GM18909 (cell line): ENCODE data around the gene DZIP1.

Experiments used
- ATAC-seq: cut with Tn5 transposase; IDR thresholded peaks from one replicate; pipeline ENCODE4 v1.9.1; 2021; ENCODE audit warnings: mild to moderate bottlenecking; ENCODE audit not compliant: unreplicated experiment, poor library complexity

Gene DZIP1

DNA sequence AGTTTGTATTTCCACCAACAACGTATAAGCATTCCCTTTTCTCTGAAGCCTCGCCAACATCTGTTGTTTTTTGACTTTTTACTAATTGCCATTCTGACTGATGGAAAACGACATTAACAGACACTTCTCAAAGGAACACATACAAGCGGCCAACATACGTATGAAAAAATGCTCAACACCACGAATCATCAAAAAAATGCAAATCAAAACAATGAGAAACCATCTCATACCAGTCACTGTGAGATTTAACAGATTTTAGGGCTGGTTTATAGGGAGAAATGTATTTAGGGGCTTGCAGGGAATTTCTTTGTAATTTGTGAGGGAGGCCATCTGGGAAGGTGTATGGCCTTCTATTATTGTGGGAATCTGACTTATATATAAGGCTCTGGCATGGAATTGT lies 2.8 kb upstream of the DZIP1 start:
- no peak for ATAC-seq

GRCh38 chr13:95643936-95644598 lies 439 bp downstream of the DZIP1 start:
- ATAC-seq, result peak; percentile 48

DNA sequence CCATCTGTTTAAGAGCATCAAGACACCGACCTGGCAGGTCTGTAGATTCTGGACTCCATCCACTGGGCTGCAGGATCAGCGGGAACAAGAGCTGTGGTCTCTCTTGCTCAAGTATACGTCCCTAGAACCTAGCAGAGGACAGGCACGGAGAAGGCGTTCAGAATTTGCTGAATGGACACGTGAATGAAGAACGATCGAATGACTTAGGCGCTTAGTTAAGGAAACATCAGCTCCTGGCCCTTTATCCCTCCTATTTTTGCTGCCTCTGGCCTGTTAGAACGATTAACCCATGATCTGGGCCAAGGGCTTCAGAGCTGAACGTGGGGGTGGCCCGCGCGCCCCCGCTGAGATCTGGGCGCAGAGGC lies 953 bp downstream of the DZIP1 start:
- no peak for ATAC-seq

DNA sequence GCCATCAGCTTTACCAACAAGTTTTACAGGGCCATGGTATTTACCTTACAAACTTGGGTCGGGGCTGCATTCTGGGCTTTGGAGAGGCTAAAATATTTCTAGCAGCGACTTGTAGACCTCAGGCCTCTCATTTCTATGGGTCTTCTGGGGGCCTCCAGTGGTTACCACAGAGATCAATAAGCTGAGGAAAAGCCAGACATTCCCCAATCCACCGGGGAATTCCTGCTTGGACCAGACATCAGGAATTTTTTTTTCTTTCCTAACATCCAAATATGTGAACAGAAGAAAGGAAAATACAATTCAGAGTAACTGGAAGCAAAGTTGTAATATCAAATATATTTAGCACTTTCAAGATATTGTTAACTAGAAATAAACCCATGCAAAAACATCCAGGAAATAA lies 1.5 kb downstream of the DZIP1 start:
- no peak for ATAC-seq

GRCh38 chr13:95642028-95642621 lies 2.4 kb downstream of the DZIP1 start:
- ATAC-seq, result no peak

- ATAC-seq, result no peak
These were observed 3.0 kb downstream of the DZIP1 start for GRCh38 chr13:95641291-95642027.

DNA sequence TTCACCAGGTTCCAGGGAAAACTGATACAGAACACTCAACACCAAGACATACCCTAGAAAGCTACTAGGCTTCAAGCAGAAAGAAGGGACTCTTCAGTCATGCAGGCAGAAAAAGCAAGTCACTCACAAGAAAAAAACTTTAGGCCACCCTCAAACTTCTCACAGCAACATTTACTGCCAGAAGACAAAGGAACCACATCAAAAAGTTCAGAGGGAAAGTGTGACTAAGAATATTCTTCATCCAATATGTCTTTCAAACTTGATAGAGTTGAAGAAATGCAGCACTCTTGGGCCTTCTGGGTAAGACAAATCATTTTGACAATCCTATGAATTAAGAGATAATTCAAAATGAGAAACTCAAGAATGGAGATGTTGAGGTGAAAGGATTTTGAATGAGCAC lies 7.7 kb downstream of the DZIP1 start:
- ATAC-seq, result no peak

DNA sequence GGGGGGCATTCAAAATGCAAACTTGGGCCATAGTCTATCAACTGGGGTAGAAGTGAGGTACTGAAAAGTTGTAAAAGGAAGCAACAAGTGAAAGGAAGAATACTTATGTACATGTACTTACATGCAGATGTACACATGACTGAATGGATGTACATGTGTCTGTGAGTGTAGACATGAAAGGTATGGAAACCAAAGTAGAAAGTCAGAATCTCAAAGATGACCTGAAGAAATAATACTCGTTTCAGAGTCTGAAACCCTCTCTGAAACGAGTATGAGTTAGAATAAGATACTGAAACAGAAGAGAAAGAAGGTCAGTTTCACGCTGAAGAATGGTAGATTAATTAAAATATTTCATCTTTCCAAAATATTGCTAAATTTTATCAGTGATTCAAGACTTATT lies 13.9 kb downstream of the DZIP1 start:
- no peak for ATAC-seq

DNA sequence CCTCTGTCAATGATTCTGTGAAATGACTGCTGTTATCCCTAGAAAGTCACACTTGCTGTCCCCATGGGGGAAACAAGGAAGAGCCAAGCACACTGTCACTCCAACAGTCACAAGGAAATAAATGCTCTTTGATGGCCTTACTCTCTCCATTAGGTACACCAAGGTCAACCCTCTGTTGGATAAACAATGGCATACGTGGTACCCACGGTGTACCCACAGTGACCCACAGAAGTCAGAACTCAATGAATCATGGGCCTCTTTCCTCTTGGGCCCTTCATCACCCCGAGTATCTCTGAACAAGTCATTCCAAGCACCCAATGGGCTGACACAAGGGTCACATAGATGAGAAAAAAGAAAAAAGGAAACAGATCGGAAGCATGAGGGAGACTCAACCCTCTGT lies 15.4 kb downstream of the DZIP1 start:
- no peak for ATAC-seq

DNA sequence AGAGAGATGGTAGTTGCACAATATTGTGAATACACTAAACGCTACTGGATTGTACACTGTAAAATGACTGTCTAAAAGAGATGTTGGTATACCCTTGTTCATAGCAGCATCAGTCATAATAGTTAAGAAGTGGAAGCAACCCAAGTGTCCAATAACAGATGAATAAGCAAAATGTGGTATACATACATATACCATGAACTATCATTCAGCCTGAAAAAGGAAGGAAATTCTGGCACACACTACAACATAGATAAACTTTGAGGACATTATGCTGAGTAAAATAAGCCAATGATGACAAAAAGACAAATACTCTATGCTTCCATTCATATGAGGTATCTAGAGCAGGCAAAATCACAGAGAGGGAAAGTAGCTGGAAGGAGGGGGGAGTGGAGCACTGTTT lies 16.0 kb downstream of the DZIP1 start:
- ATAC-seq, result no peak

DNA sequence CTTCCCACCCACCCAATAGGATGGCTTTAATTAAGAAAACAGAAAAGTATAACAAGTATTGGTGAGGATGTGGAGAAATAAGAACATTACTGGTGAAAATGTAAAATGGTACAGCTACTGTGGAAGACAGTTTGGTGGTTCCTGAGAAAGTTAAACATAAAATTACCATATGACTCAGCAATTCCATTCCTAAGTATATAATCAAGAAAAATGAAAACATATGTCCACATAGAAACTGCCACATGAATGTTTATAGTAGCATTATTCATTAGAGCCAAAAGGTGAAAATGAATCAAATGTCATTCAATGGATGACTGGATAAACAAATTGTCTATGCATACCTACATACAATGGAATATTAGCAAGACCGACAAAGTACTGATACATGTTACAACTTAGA lies 16.9 kb downstream of the DZIP1 start:
- no peak for ATAC-seq

DNA sequence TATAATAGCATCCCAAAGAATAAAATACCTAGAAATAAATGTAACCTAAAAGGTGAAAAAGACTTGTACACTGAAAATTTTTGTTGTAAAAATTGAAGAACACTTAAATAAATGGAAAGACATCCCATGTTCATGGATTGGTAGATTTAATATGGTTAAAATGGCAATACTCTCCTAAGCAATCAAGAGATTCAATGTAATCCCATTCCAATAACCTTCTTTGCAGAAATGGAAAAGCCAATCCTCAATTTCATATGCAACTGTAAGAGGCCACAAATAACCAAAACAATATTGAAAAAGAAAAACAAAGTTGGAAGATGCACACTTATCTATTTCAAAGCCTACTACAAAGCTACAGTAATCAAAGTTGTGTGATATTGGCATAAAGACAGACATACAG lies 17.7 kb downstream of the DZIP1 start:
- ATAC-seq, result no peak

GRCh38 chr13:95624020-95624419 lies 20.5 kb downstream of the DZIP1 start:
- no peak for ATAC-seq

DNA sequence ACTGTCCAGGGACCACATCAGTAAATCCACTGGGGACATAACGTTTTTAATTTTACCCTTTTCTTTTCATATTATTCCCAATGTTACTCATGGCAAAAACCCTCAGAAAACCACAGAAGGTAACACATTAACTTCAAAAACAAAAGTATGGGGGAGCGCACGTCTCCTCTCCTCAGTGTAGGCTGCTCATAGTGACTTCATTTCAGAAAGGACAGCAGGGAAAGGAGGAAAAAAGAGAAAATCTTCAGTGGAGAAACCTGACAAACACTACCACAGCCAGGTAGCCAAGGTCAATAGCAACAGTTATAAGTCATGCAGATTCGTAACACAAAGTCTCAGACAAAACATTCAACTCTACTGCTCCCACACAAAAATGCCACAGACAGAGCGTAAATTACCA lies 21.4 kb downstream of the DZIP1 start:
- no peak for ATAC-seq

- ATAC-seq, result no peak
These were observed 23.5 kb downstream of the DZIP1 start for GRCh38 chr13:95620825-95621498.

- no peak for ATAC-seq
These were observed 24.3 kb downstream of the DZIP1 start for GRCh38 chr13:95620030-95620824.

DNA sequence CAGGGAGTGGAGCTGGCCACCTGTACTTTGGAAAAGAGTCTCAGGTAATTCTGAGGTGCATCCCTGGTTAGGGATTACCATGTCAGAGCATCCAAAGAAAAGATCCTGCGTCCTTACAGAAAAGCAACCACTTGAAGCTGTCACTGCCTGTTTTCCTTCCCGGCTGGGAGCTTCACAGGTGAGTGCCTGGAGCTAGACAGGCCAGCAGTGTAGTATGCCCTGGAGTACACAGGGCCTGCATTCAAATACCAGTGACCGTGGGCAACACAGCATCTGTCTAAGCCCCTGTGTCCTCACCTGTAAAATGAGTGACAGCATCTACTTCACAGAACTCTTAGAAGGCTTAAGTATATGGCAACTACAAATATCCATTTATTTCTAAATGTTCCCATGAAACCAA lies 29.0 kb downstream of the DZIP1 start:
- ATAC-seq, result no peak

GRCh38 chr13:95614641-95615245 lies 29.8 kb downstream of the DZIP1 start:
- no peak for ATAC-seq

GRCh38 chr13:95608640-95609323 lies 35.7 kb downstream of the DZIP1 start:
- ATAC-seq, result no peak

GRCh38 chr13:95607366-95607765 lies 37.1 kb downstream of the DZIP1 start:
- no peak for ATAC-seq
